ENCODE measurements around the gene BCHE. TPM values are rescaled to one million over a fixed set of nuclear protein-coding genes. Genes with fewer than 3 reads are reported as not detected.
"Not testable (repeated sequence)": the region's sequence is repeated elsewhere in the genome, so short reads cannot be mapped to it uniquely, and the experiment has no call there.

Gene BCHE
- total and polyA plus RNA-seq, 2 of the 13 experiments (the other 11 are each of a cell fraction or from before 2014, with no cell fraction given): not detected

DNA sequence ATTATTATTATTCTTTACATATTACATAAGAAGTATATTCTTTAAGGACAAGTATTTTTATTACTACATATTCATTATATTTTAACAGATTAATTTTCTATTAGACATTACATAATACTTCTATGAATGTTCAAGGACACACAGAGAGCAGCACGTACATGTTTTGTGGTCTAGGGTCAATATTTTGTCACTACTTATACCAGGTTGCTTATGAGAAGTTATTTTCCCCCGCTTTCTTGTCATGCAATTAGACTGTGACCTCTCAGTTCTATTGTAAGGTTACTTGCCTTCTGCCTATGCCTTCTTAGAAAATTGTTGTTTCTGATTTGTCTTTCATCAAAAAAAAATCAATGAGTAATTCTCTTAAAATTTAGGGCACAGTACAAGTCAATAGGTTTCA is 21.5 kb downstream of the BCHE start (continued):
- TF ChIP-seq, protein P1, sequence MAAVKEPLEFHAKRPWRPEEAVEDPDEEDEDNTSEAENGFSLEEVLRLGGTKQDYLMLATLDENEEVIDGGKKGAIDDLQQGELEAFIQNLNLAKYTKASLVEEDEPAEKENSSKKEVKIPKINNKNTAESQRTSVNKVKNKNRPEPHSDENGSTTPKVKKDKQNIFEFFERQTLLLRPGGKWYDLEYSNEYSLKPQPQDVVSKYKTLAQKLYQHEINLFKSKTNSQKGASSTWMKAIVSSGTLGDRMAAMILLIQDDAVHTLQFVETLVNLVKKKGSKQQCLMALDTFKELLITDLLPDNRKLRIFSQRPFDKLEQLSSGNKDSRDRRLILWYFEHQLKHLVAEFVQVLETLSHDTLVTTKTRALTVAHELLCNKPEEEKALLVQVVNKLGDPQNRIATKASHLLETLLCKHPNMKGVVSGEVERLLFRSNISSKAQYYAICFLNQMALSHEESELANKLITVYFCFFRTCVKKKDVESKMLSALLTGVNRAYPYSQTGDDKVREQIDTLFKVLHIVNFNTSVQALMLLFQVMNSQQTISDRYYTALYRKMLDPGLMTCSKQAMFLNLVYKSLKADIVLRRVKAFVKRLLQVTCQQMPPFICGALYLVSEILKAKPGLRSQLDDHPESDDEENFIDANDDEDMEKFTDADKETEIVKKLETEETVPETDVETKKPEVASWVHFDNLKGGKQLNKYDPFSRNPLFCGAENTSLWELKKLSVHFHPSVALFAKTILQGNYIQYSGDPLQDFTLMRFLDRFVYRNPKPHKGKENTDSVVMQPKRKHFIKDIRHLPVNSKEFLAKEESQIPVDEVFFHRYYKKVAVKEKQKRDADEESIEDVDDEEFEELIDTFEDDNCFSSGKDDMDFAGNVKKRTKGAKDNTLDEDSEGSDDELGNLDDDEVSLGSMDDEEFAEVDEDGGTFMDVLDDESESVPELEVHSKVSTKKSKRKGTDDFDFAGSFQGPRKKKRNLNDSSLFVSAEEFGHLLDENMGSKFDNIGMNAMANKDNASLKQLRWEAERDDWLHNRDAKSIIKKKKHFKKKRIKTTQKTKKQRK (IDR thresholded peaks at IDR 0.05; ENCODE audit: low read length): no peak
- TF ChIP-seq RAD21 (CRISPR knock-in tag; IDR thresholded peaks at IDR 0.05) (no peak), REXO4 (CRISPR knock-in tag; IDR thresholded peaks at IDR 0.05; ENCODE audit: borderline replicate concordance) (no peak), JUND (CRISPR knock-in tag; IDR thresholded peaks at IDR 0.05) (no peak), ZNF598 (CRISPR knock-in tag; IDR thresholded peaks at IDR 0.05; ENCODE audit: borderline replicate concordance) (no peak)

DNA sequence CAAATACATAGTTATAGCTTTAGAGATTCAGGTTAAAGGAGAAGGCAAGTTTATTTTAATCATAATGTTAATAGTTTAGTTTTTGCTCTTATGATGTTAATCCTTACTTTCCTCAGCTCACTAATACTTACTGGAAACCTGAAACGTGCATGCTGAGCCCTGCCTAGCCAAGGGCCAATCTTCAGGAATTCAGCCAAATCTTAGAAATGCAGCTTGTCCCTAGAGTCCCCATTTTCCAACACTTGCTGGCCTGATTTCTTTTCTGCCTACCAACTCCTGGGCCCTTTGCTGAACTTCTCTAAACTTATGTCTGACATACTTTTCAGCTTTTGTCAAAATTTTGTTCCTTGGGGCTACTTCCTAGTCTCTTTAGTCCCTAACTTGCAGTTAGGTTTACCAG is 22.8 kb downstream of the BCHE start:
- no peaks in the 10 kb centered on the region for H3K36me3 ChIP-seq (replicated peaks in 1 of 2; ENCODE audit: control insufficient read depth in 1 of 2, insufficient read depth in 2 of 2, low read length in 2 of 2)
- FAIRE-seq (no peak), DNase-seq (ENCODE audit: low spot score) (no peak), ATAC-seq (no peak)
- H3K4me2 ChIP-seq (ENCODE audit: low read depth, low read length): no peak overlapping the region
- BruUV-seq (replicated peaks): no TSS peak
- H3K4me3 ChIP-seq (replicated peaks in 1 of 3; ENCODE audit: insufficient read depth in 1 of 3, low read depth in 2 of 3, low read length in 3 of 3): no peak overlapping the region
- H3K9me3 ChIP-seq (ENCODE audit: low read length): no peaks in the 10 kb centered on the region
- no peak for TF ChIP-seq SP5 (CRISPR knock-in tag; IDR thresholded peaks at IDR 0.05; ENCODE audit: borderline replicate concordance, low read depth)
- no peak for TF ChIP-seq FOXK2 (IDR thresholded peaks at IDR 0.05)
- TF ChIP-seq ZNF232 (CRISPR knock-in tag; IDR thresholded peaks at IDR 0.05; ENCODE audit: borderline replicate concordance): no peak
- TF ChIP-seq ZNF564 (CRISPR knock-in tag; IDR thresholded peaks at IDR 0.05): no peak
- no peak for TF ChIP-seq KDM5A (IDR thresholded peaks at IDR 0.05; ENCODE audit: borderline replicate concordance, low read length)
- WGBS (ENCODE audit: low lambda C conversion rate): 0% methylated on average over 1 of the region's 1 CpG
- CTCF ChIA-PET (ENCODE audit: low intra/inter-chr PET ratio, low total read pairs): no interaction called here
- in situ Hi-C loops (cut with HindIII; ENCODE audit: extremely low pct_ligation_motif_present, low pct_unique_long_range_greater_than_20kb): no loop called here
- no peaks in the 10 kb centered on the region for H3K27me3 ChIP-seq (ENCODE audit: control insufficient read depth in 1 of 2, insufficient read depth in 2 of 2, low read length in 2 of 2)
- H3K9ac ChIP-seq (ENCODE audit: insufficient read depth, low read depth, low read length): no peak overlapping the region
- no peaks in the 10 kb centered on the region for H4K20me1 ChIP-seq (ENCODE audit: insufficient read depth, low read length)
- no peak overlapping the region for H3K27ac ChIP-seq (ENCODE audit: extremely low read length, insufficient read depth, low read length)
- H3K4me1 ChIP-seq (ENCODE audit: insufficient read depth, low read length): no peaks in the 10 kb centered on the region
- H2AFZ ChIP-seq (ENCODE audit: low read length): no peak overlapping the region
- no peaks in the 10 kb centered on the region for H3K79me2 ChIP-seq (ENCODE audit: insufficient read depth, low read length)
- intact Hi-C loops (cut with micrococcal nuclease; ENCODE audit: unreplicated experiment): no loop called here
- POLR2A ChIA-PET: no interaction called here

DNA sequence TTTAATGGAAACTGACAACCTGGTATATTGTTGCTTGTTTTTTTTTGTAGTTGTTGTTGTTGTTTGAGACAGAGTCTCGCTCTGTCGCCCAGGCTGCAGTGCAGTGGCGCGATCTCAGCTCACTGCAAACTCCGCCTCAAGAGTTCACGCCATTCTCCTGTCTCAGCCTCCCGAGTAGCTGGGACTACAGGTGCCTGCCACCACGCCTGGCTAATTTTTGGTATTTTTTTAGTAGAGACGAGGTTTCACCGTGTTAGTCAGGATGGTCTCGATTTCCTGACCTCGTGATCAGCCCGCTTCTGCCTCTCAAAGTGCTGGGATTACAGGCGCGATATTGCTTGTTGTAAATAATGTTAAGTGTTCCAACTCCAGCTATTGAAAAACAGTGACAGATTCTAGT is 29.3 kb downstream of the BCHE start:
- DNase-seq (ENCODE audit: low spot score); H3K27me3 ChIP-seq (ENCODE audit: control insufficient read depth in 1 of 2, insufficient read depth in 2 of 2, low read length in 2 of 2); H3K9ac ChIP-seq (ENCODE audit: insufficient read depth, low read depth, low read length); FAIRE-seq; H3K4me2 ChIP-seq (ENCODE audit: low read depth, low read length); H3K79me2 ChIP-seq (ENCODE audit: insufficient read depth, low read length); H3K27ac ChIP-seq (ENCODE audit: extremely low read length, insufficient read depth, low read length); H3K36me3 ChIP-seq (replicated peaks in 1 of 2; ENCODE audit: control insufficient read depth in 1 of 2, insufficient read depth in 2 of 2, low read length in 2 of 2); H4K20me1 ChIP-seq (ENCODE audit: insufficient read depth, low read length); in situ Hi-C loops (cut with HindIII; ENCODE audit: extremely low pct_ligation_motif_present, low pct_unique_long_range_greater_than_20kb); H3K9me3 ChIP-seq (ENCODE audit: low read length); CTCF ChIA-PET (ENCODE audit: low intra/inter-chr PET ratio, low total read pairs); H3K4me1 ChIP-seq (ENCODE audit: insufficient read depth, low read length); ATAC-seq; BruUV-seq (replicated peaks); H3K4me3 ChIP-seq (replicated peaks in 1 of 3; ENCODE audit: insufficient read depth in 1 of 3, low read depth in 2 of 3, low read length in 3 of 3); intact Hi-C loops (cut with micrococcal nuclease; ENCODE audit: unreplicated experiment); H2AFZ ChIP-seq (ENCODE audit: low read length); POLR2A ChIA-PET: not testable (repeated sequence)
- 74% methylated on average over 15 of the region's 15 CpGs for WGBS (ENCODE audit: low lambda C conversion rate)
